Mucosa of gallbladder (tissue), 1 donor: ENCODE data around the gene CNTNAP2. TPM values are rescaled to one million over a fixed set of nuclear protein-coding genes. Genes with fewer than 3 reads are reported as not detected.

ENCODE experiments used
- DNase-seq: peaks from one replicate; pipeline ENCODE4 v3.0.0-alpha.2; 2020; ENCODE audit warnings: low spot score
- total RNA-seq: library from RNA; stranded (reverse); gene quantifications from one replicate; pipeline ENCODE4 v1.2.1, GENCODE V29; 2021
- donor health status: DM: no; HTN: no; CAD: no.

The CNTNAP2 gene
- total RNA-seq, 1 donor from 2014 or later, result 1.6 TPM

- DNase-seq, result no peak
Observed at GRCh38 chr7:147405621-147406020, 1289.0 kb downstream of the CNTNAP2 start.

GRCh38 chr7:147406521-147407135, 1290.0 kb downstream of the CNTNAP2 start:
- DNase-seq, result no peak

- no peak for DNase-seq
Observed at GRCh38 chr7:147411096-147411495, 1294.5 kb downstream of the CNTNAP2 start.

- DNase-seq, result no peak
Observed at GRCh38 chr7:147412109-147412508, 1295.5 kb downstream of the CNTNAP2 start.

- no peak for DNase-seq
Observed at GRCh38 chr7:147412782-147413556, 1296.4 kb downstream of the CNTNAP2 start.

GRCh38 chr7:147413557-147413870, 1296.9 kb downstream of the CNTNAP2 start:
- no peak for DNase-seq

- DNase-seq, result no peak
Observed at GRCh38 chr7:147415991-147416390, 1299.4 kb downstream of the CNTNAP2 start.

- DNase-seq, result no peak
Observed at GRCh38 chr7:147418966-147419365, 1302.4 kb downstream of the CNTNAP2 start.

GRCh38 chr7:147423875-147424274, 1307.3 kb downstream of the CNTNAP2 start:
- DNase-seq, result no peak

- DNase-seq, result no peak
Observed at GRCh38 chr7:147428075-147428474, 1311.5 kb downstream of the CNTNAP2 start.

GRCh38 chr7:147429961-147430360, 1313.4 kb downstream of the CNTNAP2 start:
- DNase-seq, result no peak

GRCh38 chr7:147432079-147432478, 1315.5 kb downstream of the CNTNAP2 start:
- DNase-seq, result no peak

- DNase-seq, result no peak
Observed at GRCh38 chr7:147432576-147432975, 1316.0 kb downstream of the CNTNAP2 start.

- no peak for DNase-seq
Observed at GRCh38 chr7:147436718-147437117, 1320.1 kb downstream of the CNTNAP2 start.

GRCh38 chr7:147438216-147438615, 1321.6 kb downstream of the CNTNAP2 start:
- no peak for DNase-seq

GRCh38 chr7:147443942-147444341, 1327.3 kb downstream of the CNTNAP2 start:
- no peak for DNase-seq

GRCh38 chr7:147452816-147453215, 1336.2 kb downstream of the CNTNAP2 start:
- no peak for DNase-seq

- DNase-seq, result no peak
Observed at GRCh38 chr7:147465223-147465622, 1348.6 kb downstream of the CNTNAP2 start.

- no peak for DNase-seq
Observed at GRCh38 chr7:147472556-147472955, 1356.0 kb downstream of the CNTNAP2 start.

- no peak for DNase-seq
Observed at GRCh38 chr7:147474862-147475261, 1358.3 kb downstream of the CNTNAP2 start.

GRCh38 chr7:147477526-147477925, 1360.9 kb downstream of the CNTNAP2 start:
- no peak for DNase-seq

- no peak for DNase-seq
Observed at GRCh38 chr7:147478796-147479195, 1362.2 kb downstream of the CNTNAP2 start.

GRCh38 chr7:147483634-147484292, 1367.2 kb downstream of the CNTNAP2 start:
- DNase-seq, result no peak
